CD4-positive, alpha-beta T cell treated with Interleukin-10 for 1 hour (primary cell): Measurements from ENCODE around the gene SLC35G2.
"Not testable (repeated sequence)": the region's sequence is repeated elsewhere in the genome, so short reads cannot be mapped to it uniquely, and the experiment has no call there.

Experiments
- DNase-seq: peaks from one replicate; pipeline ENCODE4 v3.0.0-alpha.2; 2020

Gene SLC35G2

GRCh38 chr3:136818769-136819391, at the start of gene SLC35G2:
TSS of gene SLC35G2 (plus strand) at chr3:136819126. CDS start at chr3:136854461, 35,335 bp downstream.
- peak; percentile 43 for DNase-seq

- no peak for DNase-seq
Measured at GRCh38 chr3:136772709-136773108, 46.2 kb upstream of the SLC35G2 start.

- no peak for DNase-seq
Measured at GRCh38 chr3:136778865-136779264, 40.1 kb upstream of the SLC35G2 start.

- no peak for DNase-seq
Measured at GRCh38 chr3:136780741-136781140, 38.2 kb upstream of the SLC35G2 start.

GRCh38 chr3:136783708-136784191, 35.2 kb upstream of the SLC35G2 start:
- DNase-seq, result no peak

- DNase-seq, result peak; percentile 34
Measured at GRCh38 chr3:136787349-136787748, 31.6 kb upstream of the SLC35G2 start.

GRCh38 chr3:136788154-136788553, 30.8 kb upstream of the SLC35G2 start:
- DNase-seq, result no peak

- no peak for DNase-seq
Measured at GRCh38 chr3:136789976-136790375, 28.9 kb upstream of the SLC35G2 start.

- DNase-seq, result no peak
Measured at GRCh38 chr3:136790786-136791185, 28.1 kb upstream of the SLC35G2 start.

GRCh38 chr3:136792556-136793330, 26.2 kb upstream of the SLC35G2 start:
- no peak for DNase-seq

GRCh38 chr3:136801146-136801545, 17.8 kb upstream of the SLC35G2 start:
- DNase-seq, result not testable (repeated sequence)

GRCh38 chr3:136802481-136802996, 16.4 kb upstream of the SLC35G2 start:
- no peak for DNase-seq

- DNase-seq, result no peak
Measured at GRCh38 chr3:136804141-136804540, 14.8 kb upstream of the SLC35G2 start.

GRCh38 chr3:136804813-136805212, 14.1 kb upstream of the SLC35G2 start:
- no peak for DNase-seq

GRCh38 chr3:136805795-136806194, 13.1 kb upstream of the SLC35G2 start:
- no peak for DNase-seq

- DNase-seq, result no peak
Measured at GRCh38 chr3:136811701-136812100, 7.2 kb upstream of the SLC35G2 start.

- DNase-seq, result no peak
Measured at GRCh38 chr3:136817448-136817847, 1.5 kb upstream of the SLC35G2 start.

GRCh38 chr3:136818191-136818768, 646 bp upstream of the SLC35G2 start:
- DNase-seq, result peak; percentile 46

GRCh38 chr3:136819392-136819730, 435 bp downstream of the SLC35G2 start:
- DNase-seq, result no peak

- peak; percentile 28 for DNase-seq
Measured at GRCh38 chr3:136819731-136820679, 1.1 kb downstream of the SLC35G2 start.

GRCh38 chr3:136831461-136831860, 12.5 kb downstream of the SLC35G2 start:
- DNase-seq, result no peak

- DNase-seq, result no peak
Measured at GRCh38 chr3:136835089-136835812, 16.3 kb downstream of the SLC35G2 start.
